Endothelial cell of umbilical vein (primary cell): ENCODE results near the gene STOM. TPM values are rescaled to one million over a fixed set of nuclear protein-coding genes. Genes with fewer than 3 reads are reported as not detected.

Experiments
- BruUV-seq: library from RNA; stranded (reverse); fragments of 400-500 nt; replicated peaks from 2 replicates; lab custom pipeline; 2021; lab: Mats Ljungman, UMichigan
- CTCF ChIA-PET: fragments of 300-600, 350-600 bp; sonication (Branson Sonifier 250); formaldehyde crosslinking; loops from one replicate; lab custom pipeline; 2021; ENCODE audit warnings: antibody characterized with exemption, inconsistent platforms; lab: Charles Lee
- POLR2A ChIA-PET: fragments of 300-600, 350-600 bp; sonication (Branson Sonifier 250); formaldehyde crosslinking; loops from one replicate; lab custom pipeline; 2021; ENCODE audit warnings: antibody characterized with exemption, inconsistent platforms; lab: Charles Lee
- DNase-seq: peaks from one replicate; pipeline ENCODE4 v3.0.0-alpha.2; 2011; ENCODE audit warnings: low read depth, low spot score
- FAIRE-seq: peaks from 2 replicates; lab custom pipeline; 2011; peaks lifted over from hg19 to GRCh38; lab: Jason Lieb, UNC
- H2AFZ ChIP-seq: 2 replicates; pipeline ENCODE4 v1.6.0; 2012; ENCODE audit warnings: low read depth, low read length, control low read depth, inconsistent platforms
- H3K27ac ChIP-seq: 2 replicates; pipeline ENCODE4 v1.5.1; 2011; ENCODE audit warnings: low read depth, mild to moderate bottlenecking, control low read depth, low read length, moderate library complexity; ENCODE audit not compliant: insufficient read depth
- H3K27me3 ChIP-seq, 2 experiments: 2 replicates each; pipeline versions ENCODE4 v1.6.0 to v1.6.1; 2011; ENCODE audit warnings: low read length in 2 of 2, mixed read lengths in 1 of 2; ENCODE audit not compliant: control insufficient read depth in 2 of 2, insufficient read depth in 2 of 2
- H3K36me3 ChIP-seq, 2 experiments: 2 replicates in 1 of 2; 3 replicates in 1 of 2; pipeline ENCODE4 v1.5.1; 2011; ENCODE audit warnings: low read length in 2 of 2, mild to moderate bottlenecking in 1 of 2, moderate library complexity in 1 of 2; ENCODE audit not compliant: control insufficient read depth in 2 of 2, insufficient read depth in 2 of 2; ENCODE audit errors: extremely low read depth in 1 of 2
- H3K4me1 ChIP-seq: 3 replicates; pipeline ENCODE4 v1.5.1; 2011; ENCODE audit warnings: mild to moderate bottlenecking, low read length; ENCODE audit not compliant: control insufficient read depth, insufficient read depth; ENCODE audit errors: extremely low read depth
- H3K4me2 ChIP-seq: 2 replicates; pipeline ENCODE4 v1.6.1; 2011; ENCODE audit warnings: low read length, control low read depth, mixed read lengths; ENCODE audit not compliant: insufficient read depth
- H3K4me3 ChIP-seq, 3 experiments: fragments of 200-600 bp in 1 of 3; sonication (generic), shearing (Covaris generic) in 1 of 3; replicated peaks in 1 of 3; 2 replicates each; pipeline ENCODE4 v1.5.1; 2011 to 2016; ENCODE audit warnings: control low read depth in 3 of 3, low read length in 3 of 3, mild to moderate bottlenecking in 2 of 3, inconsistent platforms in 1 of 3, low read depth in 1 of 3, moderate library complexity in 1 of 3; ENCODE audit not compliant: insufficient read depth in 1 of 3
- H3K79me2 ChIP-seq: 2 replicates; pipeline ENCODE4 v1.6.0; 2012; ENCODE audit warnings: low read length, inconsistent platforms; ENCODE audit not compliant: control insufficient read depth, insufficient read depth
- H3K9ac ChIP-seq: replicated peaks from 2 replicates; pipeline ENCODE3; 2011; ENCODE audit warnings: low read length, control low read depth; ENCODE audit not compliant: insufficient read depth; ENCODE audit errors: extremely low read depth
- H3K9me1 ChIP-seq: replicated peaks from 3 replicates; pipeline ENCODE4 v1.6.0; 2011; ENCODE audit warnings: mild to moderate bottlenecking, low read length; ENCODE audit not compliant: control insufficient read depth, insufficient read depth; ENCODE audit errors: extremely low read depth
- H3K9me3 ChIP-seq: replicated peaks from 2 replicates; pipeline ENCODE4 v1.5.1; 2012; ENCODE audit warnings: low read length, inconsistent platforms; ENCODE audit not compliant: control insufficient read depth, insufficient read depth
- H4K20me1 ChIP-seq: replicated peaks from 2 replicates; pipeline ENCODE3; 2011; ENCODE audit warnings: mild to moderate bottlenecking, low read length; ENCODE audit not compliant: control insufficient read depth, insufficient read depth; ENCODE audit errors: extremely low read depth
- CTCF ChIP-seq, 2 donors: IDR thresholded peaks; 1 replicate in 1 of 2; 2 replicates in 1 of 2; pipeline ENCODE4 v1.5.1; 2011; ENCODE audit warnings: low read length in 2 of 2, mild to moderate bottlenecking in 2 of 2, moderate library complexity in 2 of 2, control low read depth in 1 of 2, inconsistent platforms in 1 of 2, low read depth in 1 of 2; ENCODE audit not compliant: insufficient read depth in 1 of 2; ENCODE audit errors: extremely low read depth in 1 of 2
- EZH2 ChIP-seq: IDR thresholded peaks from 2 replicates; pipeline ENCODE4 v1.6.1; 2012; ENCODE audit warnings: borderline replicate concordance, low read depth, mild to moderate bottlenecking, moderate library complexity, low read length, inconsistent platforms; ENCODE audit not compliant: severe bottlenecking
- FOS ChIP-seq: IDR thresholded peaks from 2 replicates; pipeline ENCODE4 v1.6.1; 2011; ENCODE audit warnings: mild to moderate bottlenecking, low read length, moderate library complexity, borderline replicate concordance; ENCODE audit not compliant: insufficient read depth
- GATA2 ChIP-seq: IDR thresholded peaks from 2 replicates; pipeline ENCODE4 v1.7.0; 2011; ENCODE audit warnings: low read depth, mild to moderate bottlenecking, moderate library complexity, mixed read lengths, low read length; ENCODE audit not compliant: insufficient read length, insufficient read depth
- JUN ChIP-seq: IDR thresholded peaks from 2 replicates; pipeline ENCODE4 v1.6.1; 2011; ENCODE audit warnings: borderline replicate concordance, low read depth; ENCODE audit not compliant: insufficient read length, insufficient read depth
- MAX ChIP-seq: IDR thresholded peaks from 2 replicates; pipeline ENCODE4 v1.6.1; 2011; ENCODE audit not compliant: insufficient read depth, insufficient read length
- MYC ChIP-seq: IDR thresholded peaks from one replicate; pipeline ENCODE4 v1.6.1; 2011; ENCODE audit warnings: mild to moderate bottlenecking, low read depth, low read length
- POLR2A ChIP-seq: IDR thresholded peaks from 2 replicates; pipeline ENCODE4 v1.6.1; 2012; ENCODE audit warnings: low read depth, mild to moderate bottlenecking, control low read depth, low read length
- POLR2AphosphoS5 ChIP-seq: IDR thresholded peaks from 2 replicates; pipeline ENCODE4 v1.6.1; 2012; ENCODE audit warnings: low read depth, mild to moderate bottlenecking, control low read depth, low read length, moderate library complexity; ENCODE audit not compliant: insufficient read depth
- dilution Hi-C: fragments of 300-500 bp; cut with MboI; formaldehyde crosslinking; loops from one replicate; pipeline ENCODE4 v1.15.0; 2019; ENCODE audit warnings: low sequenced_read_pairs; ENCODE audit not compliant: extremely low pct_ligation_motif_present
- intact Hi-C: fragments of 100-400 bp; cut with micrococcal nuclease; formaldehyde crosslinking; loops from one replicate; pipeline ENCODE4 v1.10.0; 2022
- polyA plus RNA-seq, 4 experiments: library from polyadenylated mRNA; depleted of rRNA in 3 of 4; stranded (reverse) in 3 of 4; unstranded in 1 of 4; fragments of >200 nt; gene quantifications; 2 replicates each; pipeline versions ENCODE4 v1.2.1 to v1.2.3, GENCODE V29; 2011 to 2012; ENCODE audit warnings: missing spikeins in 1 of 4
- total RNA-seq: library from RNA; stranded (reverse); gene quantifications from 2 replicates; pipeline ENCODE4 v1.2.3, GENCODE V29; 2021

Gene STOM
- total and polyA plus RNA-seq, 2 donors (not counting 3 experiments of a cell fraction or from before 2014, with no cell fraction given), result 153 to 170 TPM

- Histone ChIP-seq H3K79me2 (no peaks in the 10 kb centered on the region), H3K27me3 (no peaks in the 10 kb centered on the region), H3K9me3 (no peaks in the 10 kb centered on the region), H3K27ac (no peak overlapping the region), H2AFZ (no peak overlapping the region), H3K9me1 (no peaks in the 10 kb centered on the region), H3K4me3 (no peak overlapping the region), H4K20me1 (no peaks in the 10 kb centered on the region), H3K4me2 (no peak overlapping the region), H3K9ac (no peak overlapping the region), H3K36me3 (peaks cover 2 to 22% of the 10 kb centered on the region in 2 experiments), H3K4me1 (peaks cover 9% of the 10 kb centered on the region)
- DNase-seq, result no peak
- TF ChIP-seq FOS (no peak), GATA2 (no peak), EZH2 (no peak), CTCF (IDR thresholded peaks at IDR 0.05; ENCODE audit: extremely low read depth in 1 of 2, insufficient read depth in 1 of 2, low read depth in 1 of 2, low read length in 2 of 2) (no peak), JUN (no peak), MYC (no peak), POLR2AphosphoS5 (no peak), POLR2A (no peak), MAX (no peak)
- CTCF ChIA-PET, result interaction anchor here (2.8 kb wide), 1 partner anchor 25 kb away, joined by 12 read pairs; no protein-coding TSS in a partner anchor
- no TSS peak for BruUV-seq
- POLR2A ChIA-PET, result no interaction called here
- intact Hi-C loops, result no loop called here
- FAIRE-seq, result no peak
- dilution Hi-C loops, result no loop called here
Observed at GRCh38 chr9:121303456-121304451, 66.3 kb downstream of the STOM start.
